ENCODE results near the gene SEPTIN14.

DNA sequence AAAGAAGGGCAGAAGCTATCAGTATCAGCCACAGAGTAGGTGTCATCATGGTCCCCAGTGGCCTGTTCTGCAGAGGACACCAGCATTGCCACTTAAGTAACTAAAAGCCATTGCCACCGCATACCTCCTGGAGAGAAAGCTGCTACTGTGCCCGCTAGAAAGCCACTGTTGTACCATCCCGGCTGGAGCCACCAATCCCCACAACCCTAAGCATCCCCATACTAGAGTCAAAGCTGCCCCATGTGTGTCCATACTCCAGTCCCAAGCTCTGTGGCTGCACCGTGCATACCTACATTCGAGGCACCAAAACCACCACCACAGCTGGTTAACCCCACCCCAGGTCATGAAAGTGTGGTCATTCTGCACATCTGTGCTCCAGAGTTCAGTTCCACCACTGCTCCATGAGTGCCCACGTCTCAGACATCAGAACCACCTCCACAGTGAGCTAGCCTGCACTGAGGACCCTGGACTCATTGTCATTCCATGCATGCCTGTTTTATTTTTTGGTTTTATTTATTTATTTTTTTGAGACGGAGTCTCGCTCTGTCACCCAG lies 9.5 kb upstream of the SEPTIN14 start:
- no peak for TF ChIP-seq POLR2A (IDR thresholded peaks at IDR 0.05)
- TF ChIP-seq, protein P1, sequence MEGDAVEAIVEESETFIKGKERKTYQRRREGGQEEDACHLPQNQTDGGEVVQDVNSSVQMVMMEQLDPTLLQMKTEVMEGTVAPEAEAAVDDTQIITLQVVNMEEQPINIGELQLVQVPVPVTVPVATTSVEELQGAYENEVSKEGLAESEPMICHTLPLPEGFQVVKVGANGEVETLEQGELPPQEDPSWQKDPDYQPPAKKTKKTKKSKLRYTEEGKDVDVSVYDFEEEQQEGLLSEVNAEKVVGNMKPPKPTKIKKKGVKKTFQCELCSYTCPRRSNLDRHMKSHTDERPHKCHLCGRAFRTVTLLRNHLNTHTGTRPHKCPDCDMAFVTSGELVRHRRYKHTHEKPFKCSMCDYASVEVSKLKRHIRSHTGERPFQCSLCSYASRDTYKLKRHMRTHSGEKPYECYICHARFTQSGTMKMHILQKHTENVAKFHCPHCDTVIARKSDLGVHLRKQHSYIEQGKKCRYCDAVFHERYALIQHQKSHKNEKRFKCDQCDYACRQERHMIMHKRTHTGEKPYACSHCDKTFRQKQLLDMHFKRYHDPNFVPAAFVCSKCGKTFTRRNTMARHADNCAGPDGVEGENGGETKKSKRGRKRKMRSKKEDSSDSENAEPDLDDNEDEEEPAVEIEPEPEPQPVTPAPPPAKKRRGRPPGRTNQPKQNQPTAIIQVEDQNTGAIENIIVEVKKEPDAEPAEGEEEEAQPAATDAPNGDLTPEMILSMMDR (IDR thresholded peaks at IDR 0.05), result no peak

All from tibial nerve (tissue), 3 donors.